Heart right ventricle (tissue), 16 donors: Measurements from ENCODE around the gene CIAO2B. TPM values are rescaled to one million over a fixed set of nuclear protein-coding genes. Genes with fewer than 3 reads are reported as not detected.
"Not testable (repeated sequence)": the region's sequence is repeated elsewhere in the genome, so short reads cannot be mapped to it uniquely, and the experiment has no call there.

ENCODE experiments used
- ATAC-seq, 8 donors: fragments of 200-7000 bp; cut with Tn5 transposase; one replicate each; pipeline ENCODE4 v1.9.1; 2020; ENCODE audit warnings: mild to moderate bottlenecking in 8 of 8, moderate library complexity in 8 of 8, moderate number of reproducible peaks in 1 of 8
- DNase-seq, 2 donors: peaks; one replicate each; pipeline ENCODE4 v3.0.0-alpha.2; 2020
- H3K27ac ChIP-seq, 10 donors: fragments of 200-600 bp; sonication (generic) in 2 of 10; one replicate each; pipeline versions ENCODE4 v1.5.0 to v1.8.0; 2020 to 2022; ENCODE audit warnings: mild to moderate bottlenecking in 3 of 10
- H3K27me3 ChIP-seq, 7 donors: fragments of 200-600 bp; one replicate each; pipeline ENCODE4 v1.8.0; 2021 to 2022; ENCODE audit warnings: mild to moderate bottlenecking in 2 of 7
- H3K36me3 ChIP-seq, 9 donors: fragments of 200-600 bp; sonication (generic) in 1 of 9; one replicate each; pipeline versions ENCODE4 v1.5.0 to v1.8.0; 2020 to 2022; ENCODE audit warnings: mild to moderate bottlenecking in 2 of 9
- H3K4me1 ChIP-seq, 9 donors: fragments of 200-600 bp; sonication (generic) in 1 of 9; one replicate each; pipeline versions ENCODE4 v1.5.0 to v1.8.0; 2020 to 2022; ENCODE audit warnings: mild to moderate bottlenecking in 4 of 9
- H3K4me3 ChIP-seq, 10 donors: fragments of 200-600 bp; sonication (generic) in 2 of 10; one replicate each; pipeline versions ENCODE4 v1.5.0 to v1.8.0; 2020 to 2022; ENCODE audit warnings: mild to moderate bottlenecking in 7 of 10, moderate library complexity in 2 of 10
- H3K9me3 ChIP-seq, 11 donors: fragments of 200-600 bp in 10 of 11; sonication (generic) in 2 of 11; one replicate each; pipeline versions ENCODE4 v1.5.0 to v1.8.0; 2013 to 2022; ENCODE audit warnings: mild to moderate bottlenecking in 2 of 11, control low read depth in 1 of 11, moderate library complexity in 1 of 11
- CTCF ChIP-seq, 9 donors: fragments of 200-600 bp; sonication (generic) in 2 of 9; IDR thresholded peaks; one replicate each; pipeline versions ENCODE4 v1.5.0 to v1.8.0; 2021 to 2022; ENCODE audit warnings: antibody characterized with exemption in 9 of 9, mild to moderate bottlenecking in 5 of 9, moderate library complexity in 1 of 9
- WGBS, 2 donors: extraction: QIAGEN DNeasy Blood & Tissue Kit; methylation state at CpG; one replicate each; pipeline ENCODE4 v1.1.7; 2013; ENCODE audit warnings: inconsistent platforms in 1 of 2; 5-methylcytosine and 5-hydroxymethylcytosine counted together
- intact Hi-C, 10 donors: fragments of 100-400 bp; cut with DNase I; formaldehyde crosslinking; loops; one replicate each; pipeline versions ENCODE4 v1.11.1 to v1.14.2; 2022
- polyA plus RNA-seq, 2 donors: library from polyadenylated mRNA; stranded (reverse); fragments of 200-250 nt; gene quantifications; one replicate each; pipeline ENCODE4 v1.2.3, GENCODE V29; 2013
- total RNA-seq, 10 donors: library from RNA; stranded (reverse); fragmentation: NEBNext Ultra II Directional in 3 of 10; extraction: Animal tissue kit (Norgen Biotek cat#: 25700) in 3 of 10; gene quantifications; one replicate each; pipeline versions ENCODE4 v1.2.1 to v1.2.4, GENCODE V29; 2021 to 2023
- donor health status: Arrhythmogenic right ventricular cardiomyopathy.
- donor health status: ischemic (EF 13 %, LVEDD 7.1; RV severe dilation, severe dysfunction).
- donor health status: healthy with polysubstance abuse.
- donor health status: DM: no; HTN: yes; CAD: no.
- donor health status: DM: no; HTN: no; CAD: no.
- donor health status: ischemic (EF 25% LVEDD 6.9; RV normal size, moderate dysfunction).
- donor health status: ischemic (EF 25% LVEDD 5.7; RV mildly dilated, moderate dysfunction).
- donor health status: healthy.
- donor health status: DM: yes; HTN: yes; CAD: no.
- donor health status: Ischemic cardiomyopathy.
- donor health status: ischemic (EF 35%, LVEDD 5.7; RV mildly dilated, moderate dysfunction).
- donor health status: nonischemic (EF 11% LVEDD 7.7; RV severe dilation, severe dysfunction).
- donor health status: DM: yes; HTN: yes; CAD: no.
- donor health status: PGD.
- donor health status: ischemic (EF 29% LVEDD 5.4; RV normal size, mild dysfunction).
- donor health status: nonischemic (EF 23%, LVEDD 6.1; RV moderate dilation, normal function).

Gene CIAO2B
- total and polyA plus RNA-seq, 12 donors, result 103 to 743 (median 115) TPM

- peak overlapping the region in 8 of 10 donors; percentile 62 to 99 (median 91) for H3K4me3 ChIP-seq
- no peaks in the 10 kb centered on the region for H3K27me3 ChIP-seq
- no peaks in the 10 kb centered on the region for H3K9me3 ChIP-seq
- TF ChIP-seq CTCF (IDR thresholded peaks at IDR 0.05), result no peak
- peaks cover 0 to 65% (median 21%) of the 10 kb centered on the region in 9 donors for H3K36me3 ChIP-seq
- H3K4me1 ChIP-seq, result peaks cover 21 to 57% (median 42%) of the 10 kb centered on the region in 9 donors
- peak in 3 of 8 donors; percentile 13 to 33 (median 22) for ATAC-seq
- peak overlapping the region; percentile 39 to 99 (median 95) for H3K27ac ChIP-seq
- intact Hi-C loops, result no loop called here
- DNase-seq, result no peak
- 58 to 70% methylated on average over 6 of the region's 6 CpGs for WGBS, 2 donors
These were observed 2.3 kb upstream of the CIAO2B start for GRCh38 chr16:66936462-66936861.

- Histone ChIP-seq H3K36me3 (peaks cover 0 to 61% (median 11%) of the 10 kb centered on the region in 9 donors), H3K4me3 (peak within 1 kb of the TSS; percentile 62 to 99 (median 86)), H3K4me1 (peaks cover 21 to 51% (median 42%) of the 10 kb centered on the region in 9 donors), H3K27ac (peak within 1 kb of the TSS; percentile 83 to 99 (median 95)), H3K27me3 (no peaks in the 10 kb centered on the region), H3K9me3 (no peaks in the 10 kb centered on the region)
- 18 to 25% methylated on average over 44 of the region's 44 CpGs for WGBS, 2 donors
- TF ChIP-seq CTCF (IDR thresholded peaks at IDR 0.05), result no peak
- intact Hi-C loops, result no loop called here
- DNase-seq (peak; percentile 49 to 58), ATAC-seq (peak; percentile 44 to 67 (median 64))
These were observed 1.3 kb upstream of the CIAO2B start, which contains the start of gene CES2 for GRCh38 chr16:66935314-66936011. Gene CES2, plus strand, starts transcription at chr16:66935516. Its CDS starts 120 bp downstream, at chr16:66935636.

- ATAC-seq, result peak in 3 of 8 donors; percentile 1 to 9 (median 8)
- intact Hi-C loops, result loop anchor here in 3 of 10 donors (5.0 kb wide), 1 partner anchor 38 kb away; no protein-coding TSS in a partner anchor
- H3K27ac ChIP-seq, result peak overlapping the region; percentile 83 to 99 (median 95)
- DNase-seq, H3K27me3 ChIP-seq, H3K9me3 ChIP-seq: not testable (repeated sequence)
- WGBS, 2 donors, result 1 to 2% methylated on average over 17 to 19 of the region's 24 CpGs
- H3K36me3 ChIP-seq, result peaks cover 0 to 56% (median 5%) of the 10 kb centered on the region in 9 donors
- peak overlapping the region; percentile 62 to 99 (median 86) for H3K4me3 ChIP-seq
- H3K4me1 ChIP-seq, result peaks cover 21 to 53% (median 42%) of the 10 kb centered on the region in 9 donors
These were observed 674 bp upstream of the CIAO2B start for GRCh38 chr16:66934839-66935313.

- H3K27me3 ChIP-seq, result no peaks in the 10 kb centered on the region
- TF ChIP-seq CTCF (IDR thresholded peaks at IDR 0.05), result no peak
- 3 to 4% methylated on average over 12 of the region's 12 CpGs for WGBS, 2 donors
- peaks cover 21 to 60% (median 42%) of the 10 kb centered on the region in 9 donors for H3K4me1 ChIP-seq
- peaks cover 0 to 48% (median 0%) of the 10 kb centered on the region in 9 donors for H3K36me3 ChIP-seq
- H3K27ac ChIP-seq, result peak overlapping the region; percentile 83 to 99 (median 95)
- DNase-seq (no peak), ATAC-seq (no peak)
- H3K9me3 ChIP-seq, result no peaks in the 10 kb centered on the region
- peak overlapping the region; percentile 62 to 99 (median 86) for H3K4me3 ChIP-seq
- intact Hi-C loops, result loop anchor here in 3 of 10 donors (5.0 kb wide), 1 partner anchor 36 kb away; no protein-coding TSS in a partner anchor
These were observed 445 bp downstream of the CIAO2B start for GRCh38 chr16:66933776-66934137.
